K562 (cell line): ENCODE measurements around the gene RXRB. TPM values are rescaled to one million over a fixed set of nuclear protein-coding genes. Genes with fewer than 3 reads are reported as not detected.
A peak's percentile ranks its signal among the peaks of the same experiment; 100 is the strongest.

ENCODE experiments used
- DMBX1 ChIP-seq: fragments of 250-450 bp; sonication (Bioruptor Pico); IDR thresholded peaks from 2 replicates; pipeline ENCODE4 v1.8.0; 2022; ENCODE audit warnings: inconsistent platforms, mild to moderate bottlenecking, moderate library complexity, borderline replicate concordance
- ELF1 ChIP-seq: fragments of 200-800 bp; sonication (Bioruptor generic); IDR thresholded peaks from 2 replicates; pipeline ENCODE4 v1.6.1; 2016; ENCODE audit warnings: missing genetic modification characterization, missing compliant biosample characterization
- FOXM1 ChIP-seq, 2 experiments: fragments of 450-650 bp in 1 of 2; sonication (generic) in 1 of 2; formaldehyde crosslinking in 1 of 2; IDR thresholded peaks; 2 replicates each; pipeline versions ENCODE4 v1.6.1 to v1.9.0; 2017 to 2022; ENCODE audit warnings: low read depth in 2 of 2, mild to moderate bottlenecking in 2 of 2, missing genetic modification reagents in 1 of 2, moderate library complexity in 1 of 2
- ZNF407 ChIP-seq: fragments of 450-650 bp; IDR thresholded peaks from 2 replicates; pipeline ENCODE4 v1.6.1; 2016; ENCODE audit warnings: low read depth
- ZNF57 ChIP-seq: fragments of 450-650 bp; formaldehyde crosslinking; IDR thresholded peaks from 2 replicates; pipeline ENCODE4 v1.4.0; 2020; ENCODE audit warnings: mild to moderate bottlenecking, moderate library complexity
- polyA plus RNA-seq, 8 experiments: library from polyadenylated mRNA; depleted of rRNA in 4 of 8; stranded (reverse) in 5 of 8; unstranded in 3 of 8; fragments of >200 nt; fragmentation: Nextera tagmentation in 2 of 8; fragmentation: Illumina TruSeq in 1 of 8; extraction: Ambion mirVana in 2 of 8; extraction: Trizol in 1 of 8; gene quantifications; 2 replicates each; pipeline versions ENCODE4 v1.2.1 to v1.2.3, GENCODE V29; 2011 to 2014; ENCODE audit warnings: inconsistent platforms in 1 of 8, missing spikeins in 1 of 8
- total RNA-seq, 7 experiments: library from RNA; depleted of rRNA in 6 of 7; stranded (reverse); fragments of >200 nt in 6 of 7; fragmentation: Illumina TruSeq in 2 of 7; extraction: Trizol in 2 of 7; gene quantifications; 2 replicates each; pipeline versions ENCODE4 v1.2.1 to v1.2.3, GENCODE V29; 2011 to 2021; ENCODE audit warnings: low replicate concordance in 1 of 7

RXRB gene
- total and polyA plus RNA-seq, 9 of the 15 experiments (the other 6 are each of a cell fraction or from before 2014, with no cell fraction given), result 0.76 to 35.5 (median 18.4) TPM

DNA sequence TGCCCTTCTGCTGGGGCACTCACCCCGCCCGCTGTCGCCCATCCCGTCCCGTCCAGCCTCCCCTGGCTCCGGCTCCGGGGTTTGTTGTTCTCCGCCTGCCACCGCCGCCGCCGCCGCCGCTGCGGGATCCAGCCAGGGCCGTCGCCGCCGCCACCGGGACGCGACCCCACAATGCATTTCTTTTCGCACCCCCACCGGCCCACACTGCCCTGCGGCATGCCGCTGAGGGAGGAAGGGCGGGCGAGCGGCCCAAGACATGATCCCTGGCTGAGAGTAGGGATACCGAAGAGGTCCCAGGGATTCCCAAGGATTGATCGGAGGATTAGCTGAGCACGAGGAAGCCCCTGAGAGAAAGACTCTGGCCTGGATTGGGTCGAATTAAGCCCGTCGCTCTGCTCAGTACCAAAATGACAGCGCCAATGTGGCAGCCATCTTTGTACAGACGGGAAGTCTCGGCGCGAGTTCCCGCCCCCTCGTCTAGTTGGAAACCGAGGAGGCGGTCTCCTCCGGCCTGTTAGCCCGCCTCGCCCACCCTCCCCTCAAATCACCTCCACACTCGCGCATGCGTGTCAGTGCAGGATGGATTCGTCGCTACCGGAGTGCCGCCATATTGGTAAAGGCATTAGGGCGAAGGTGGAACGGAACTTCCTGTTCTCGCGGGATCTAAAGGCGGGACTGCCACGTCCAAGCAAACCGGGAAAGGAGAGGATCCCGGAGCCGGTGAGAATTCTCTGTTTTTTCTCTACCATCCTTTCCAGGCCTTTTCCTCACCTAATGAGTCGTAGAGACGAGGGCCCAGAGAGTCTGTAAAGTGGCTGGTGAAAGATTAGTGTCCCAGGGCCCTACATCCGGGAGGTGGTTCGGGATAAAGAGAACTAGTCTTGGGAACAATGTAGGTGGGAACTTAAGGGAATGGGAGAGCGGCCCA is at the start of gene RXRB, which contains the start of gene SLC39A7 (continued):
- 0 out of 2 replicates have a peak, but pooled peaks have one; percentile 27 for TF ChIP-seq DMBX1 (CRISPR knock-in tag)
- TF ChIP-seq ELF1 (tag), result peak; percentile 93
- no peak for TF ChIP-seq ZNF407
- TF ChIP-seq ZNF57, result 0 out of 2 replicates have a peak, but pooled peaks have one; percentile 65
- TF ChIP-seq FOXM1 (IDR thresholded peaks at IDR 0.05; ENCODE audit: low read depth), result peak; percentile 24
- TF ChIP-seq FOXM1 (CRISPR knock-in tag; IDR thresholded peaks at IDR 0.05; ENCODE audit: low read depth), result peak; percentile 83; the same call in 1 of the 2 replicates
